ENCODE data around the gene CD200. TPM values are rescaled to one million over a fixed set of nuclear protein-coding genes. Genes with fewer than 3 reads are reported as not detected.

The CD200 gene
- total and polyA plus RNA-seq, 9 of the 15 experiments (the other 6 are each of a cell fraction or from before 2014, with no cell fraction given): 0.13 TPM; not detected in 8

DNA sequence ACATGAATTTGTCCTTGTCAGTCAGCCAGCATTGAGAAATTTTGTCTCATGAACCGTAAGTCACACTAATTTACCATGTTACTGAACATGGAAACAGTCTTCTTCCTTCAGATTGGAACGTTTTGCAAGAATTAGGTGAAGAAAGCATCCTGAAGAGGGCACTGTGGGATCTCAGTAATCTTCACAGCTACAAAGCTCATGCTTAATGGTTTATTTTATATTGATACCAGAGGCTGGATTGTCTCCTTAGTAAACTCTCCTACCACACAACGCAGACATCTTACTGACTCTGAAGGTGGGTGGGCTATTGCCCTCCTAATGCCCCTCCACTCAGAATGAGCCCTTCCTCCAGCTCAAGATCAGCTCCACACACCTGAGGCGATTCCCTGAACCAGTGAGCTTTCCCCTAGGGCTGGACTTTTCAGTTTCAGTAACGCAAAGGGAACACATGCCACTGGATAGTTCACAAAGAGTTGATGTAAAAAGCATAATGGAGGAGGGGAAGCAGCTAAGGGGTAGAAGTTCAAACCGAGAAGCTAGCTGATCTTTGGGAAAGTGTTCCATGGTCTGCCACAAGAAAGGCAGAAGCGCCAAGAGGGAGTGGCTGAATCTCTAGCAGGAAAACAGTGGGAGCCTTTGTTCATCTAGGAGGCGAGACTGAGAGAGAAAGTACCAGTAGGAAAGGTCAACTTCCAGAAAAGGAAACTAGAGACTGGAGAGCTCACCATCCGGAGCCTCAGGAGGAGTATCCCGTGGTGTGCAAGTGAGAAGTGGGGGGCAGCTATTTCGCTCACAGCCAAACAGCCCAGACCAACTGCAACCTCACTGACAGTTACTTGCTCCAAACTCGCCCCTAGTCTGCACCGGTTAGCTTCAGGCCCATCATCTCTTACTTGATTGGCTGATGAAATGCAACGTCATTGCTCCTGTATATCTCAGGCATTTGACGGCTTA is 39.3 kb upstream of the CD200 start, which contains the start of gene SLC9C1:
Gene SLC9C1 (minus strand): TSS at position 849 of the 954 bp plus-strand sequence. CDS start 7,425 bp downstream, outside the sequence.
- H3K4me1 ChIP-seq (replicated peaks in 1 of 2; ENCODE audit: control insufficient read depth in 2 of 2, insufficient read depth in 2 of 2, low read length in 2 of 2): no peaks in the 10 kb centered on the region; a peak in 2 of 5 replicates
- in situ Hi-C loops (cut with MboI) (no loop called here), intact Hi-C loops (cut with micrococcal nuclease) (loop anchor here (1.0 kb wide), 1 partner anchor 226 kb away; no protein-coding TSS in a partner anchor)
- no peak within 1 kb of the TSS for H3K27ac ChIP-seq (ENCODE audit: extremely low read depth, low read depth, low read length)
- H3K4me3 ChIP-seq: no peak within 1 kb of the TSS
- ChIA-PET CTCF (ENCODE audit: low intra/inter-chr PET ratio) (interaction anchor here (1.0 kb wide), 1 partner anchor 226 kb away, joined by 6 read pairs; no protein-coding TSS in a partner anchor), POLR2A (no interaction called here)
- no peaks in the 10 kb centered on the region for H3K9me1 ChIP-seq (ENCODE audit: control insufficient read depth, insufficient read depth, low read length)
- 3% methylated on average over 11 of the region's 15 CpGs for WGBS (ENCODE audit: insufficient coverage, low coverage, missing lambda C conversion rate)
- H3K4me2 ChIP-seq (ENCODE audit: insufficient read depth, low read length): peak within 1 kb of the TSS; percentile 37; the same call in 1 of the 2 replicates
- no peak within 1 kb of the TSS for H3K9ac ChIP-seq (ENCODE audit: insufficient read depth in 1 of 2, low read depth in 2 of 2, low read length in 2 of 2)
- no TSS peak for BruUV-seq (replicated peaks)
- H3K9me3 ChIP-seq (replicated peaks; ENCODE audit: control insufficient read depth, insufficient read depth, low read depth, low read length): no peaks in the 10 kb centered on the region
- peak; percentile 3 to 37 (median 6) for DNase-seq (ENCODE audit: extremely low read depth in 1 of 4, low spot score in 3 of 4)
- H2AFZ ChIP-seq (ENCODE audit: low read depth, low read length): peak within 1 kb of the TSS; percentile 72
- H3K36me3 ChIP-seq (ENCODE audit: control insufficient read depth, insufficient read depth, low read length): no peaks in the 10 kb centered on the region
- H4K20me1 ChIP-seq (replicated peaks; ENCODE audit: control insufficient read depth, insufficient read depth, low read length): no peaks in the 10 kb centered on the region
- peak; percentile 63 for FAIRE-seq
- H3K79me2 ChIP-seq (ENCODE audit: control insufficient read depth, insufficient read depth, low read length): no peaks in the 10 kb centered on the region
- H3K27me3 ChIP-seq (ENCODE audit: control insufficient read depth in 2 of 2, insufficient read depth in 2 of 2, low read length in 2 of 2): no peaks in the 10 kb centered on the region
- peak; percentile 77 for ATAC-seq
- TF ChIP-seq, protein P1, sequence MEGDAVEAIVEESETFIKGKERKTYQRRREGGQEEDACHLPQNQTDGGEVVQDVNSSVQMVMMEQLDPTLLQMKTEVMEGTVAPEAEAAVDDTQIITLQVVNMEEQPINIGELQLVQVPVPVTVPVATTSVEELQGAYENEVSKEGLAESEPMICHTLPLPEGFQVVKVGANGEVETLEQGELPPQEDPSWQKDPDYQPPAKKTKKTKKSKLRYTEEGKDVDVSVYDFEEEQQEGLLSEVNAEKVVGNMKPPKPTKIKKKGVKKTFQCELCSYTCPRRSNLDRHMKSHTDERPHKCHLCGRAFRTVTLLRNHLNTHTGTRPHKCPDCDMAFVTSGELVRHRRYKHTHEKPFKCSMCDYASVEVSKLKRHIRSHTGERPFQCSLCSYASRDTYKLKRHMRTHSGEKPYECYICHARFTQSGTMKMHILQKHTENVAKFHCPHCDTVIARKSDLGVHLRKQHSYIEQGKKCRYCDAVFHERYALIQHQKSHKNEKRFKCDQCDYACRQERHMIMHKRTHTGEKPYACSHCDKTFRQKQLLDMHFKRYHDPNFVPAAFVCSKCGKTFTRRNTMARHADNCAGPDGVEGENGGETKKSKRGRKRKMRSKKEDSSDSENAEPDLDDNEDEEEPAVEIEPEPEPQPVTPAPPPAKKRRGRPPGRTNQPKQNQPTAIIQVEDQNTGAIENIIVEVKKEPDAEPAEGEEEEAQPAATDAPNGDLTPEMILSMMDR (IDR thresholded peaks at IDR 0.05 in 2 of 3, conservative IDR thresholded peaks at IDR 0.05 in 1 of 3; ENCODE audit: insufficient read depth in 2 of 3, low read depth in 1 of 3, low read length in 3 of 3): peak in 2 of 3 experiments; percentile 47 to 49; a peak in 4 of 6 replicates
- TF ChIP-seq HMGN3 (IDR thresholded peaks at IDR 0.05; ENCODE audit: borderline replicate concordance, extremely low read depth, insufficient read length, low read depth, low read length) (no peak), STAG1 (CRISPR knock-in tag; IDR thresholded peaks at IDR 0.05; ENCODE audit: borderline replicate concordance) (no peak), CEBPB (tag; IDR thresholded peaks at IDR 0.05) (no peak), TBL1XR1 (IDR thresholded peaks at IDR 0.05; ENCODE audit: low read length in 2 of 2) (no peak), ZBTB8A (IDR thresholded peaks at IDR 0.05; ENCODE audit: partially characterized antibody) (no peak), ESRRA (IDR thresholded peaks at IDR 0.05; ENCODE audit: borderline replicate concordance, low read depth) (no peak), SMAD2 (IDR thresholded peaks at IDR 0.05; ENCODE audit: low read depth, low read length) (no peak), SMC3 (conservative IDR thresholded peaks at IDR 0.05; ENCODE audit: insufficient read depth, low read depth, low read length) (0 out of 2 replicates have a peak, but pooled peaks have one; percentile 4), ATF1 (CRISPR knock-in tag; IDR thresholded peaks at IDR 0.05) (no peak), ATF1 (tag; IDR thresholded peaks at IDR 0.05) (0 out of 2 replicates have a peak, but pooled peaks have one; percentile 13)

All from K562 (cell line).